Sigmoid colon (tissue), 4 donors: Measurements from ENCODE around the gene ANGPTL3.

ENCODE experiments used
- POLR2A ChIP-seq, 2 donors: fragments of 450-650 bp; IDR thresholded peaks; one replicate each; pipeline ENCODE4 v1.6.1; 2016; ENCODE audit warnings: antibody characterized with exemption in 2 of 2, mild to moderate bottlenecking in 2 of 2, moderate library complexity in 2 of 2
- POLR2AphosphoS5 ChIP-seq, 4 donors: sonication (generic); formaldehyde crosslinking; IDR thresholded peaks; one replicate each; pipeline ENCODE4 v1.6.1; 2017; ENCODE audit warnings: antibody characterized with exemption in 4 of 4

GRCh38 chr1:62601457-62601856, 4.1 kb downstream of the ANGPTL3 start:
- TF ChIP-seq POLR2A (IDR thresholded peaks at IDR 0.05) (no peak), POLR2AphosphoS5 (IDR thresholded peaks at IDR 0.05) (no peak)
